ENCODE measurements around the gene MFAP5.

MFAP5 gene

GRCh38 chr12:8662593-8662992 is at the start of gene MFAP5:
Gene MFAP5, minus strand, starts transcription at chr12:8662826. Its CDS starts 722 bp downstream, at chr12:8662104.
- POLR2A ChIA-PET, result no interaction called here
- DNase-seq (ENCODE audit: extremely low spot score), result no peak

GRCh38 chr12:8709124-8709830 is 46.7 kb upstream of the MFAP5 start:
- no peak for DNase-seq (ENCODE audit: extremely low spot score)
- ChIA-PET CTCF (no interaction called here), POLR2A (interaction anchor here (1.0 kb wide), 1 partner anchor 12 kb away, joined by 3 read pairs; the partner anchor contains the start of gene RIMKLB)
- TF ChIP-seq ZNF384 (IDR thresholded peaks at IDR 0.05) (no peak), LEF1 (IDR thresholded peaks at IDR 0.05; ENCODE audit: borderline replicate concordance) (no peak), CTBP1 (IDR thresholded peaks at IDR 0.05; ENCODE audit: borderline replicate concordance) (no peak), FOXK2 (IDR thresholded peaks at IDR 0.05) (no peak), L3MBTL2 (conservative IDR thresholded peaks at IDR 0.05) (no peak), NFRKB (IDR thresholded peaks at IDR 0.05) (no peak), PKNOX1 (IDR thresholded peaks at IDR 0.05) (no peak), SP1 (IDR thresholded peaks at IDR 0.05) (no peak), FOXA1 (IDR thresholded peaks at IDR 0.05) (no peak), ARNT (IDR thresholded peaks at IDR 0.05) (no peak), HDGF (IDR thresholded peaks at IDR 0.05; ENCODE audit: borderline replicate concordance) (no peak)

More at GRCh38 chr12:8662593-8662992, at the start of gene MFAP5:
- TF ChIP-seq ZNF384 (IDR thresholded peaks at IDR 0.05) (no peak), TARDBP (IDR thresholded peaks at IDR 0.05) (no peak), ELF4 (IDR thresholded peaks at IDR 0.05) (no peak), NFRKB (IDR thresholded peaks at IDR 0.05) (no peak), ARNT (IDR thresholded peaks at IDR 0.05) (no peak), LEF1 (IDR thresholded peaks at IDR 0.05; ENCODE audit: borderline replicate concordance) (no peak), L3MBTL2 (conservative IDR thresholded peaks at IDR 0.05) (no peak), SUZ12 (IDR thresholded peaks at IDR 0.05) (no peak), PKNOX1 (IDR thresholded peaks at IDR 0.05) (no peak), SP1 (IDR thresholded peaks at IDR 0.05) (no peak), HDGF (IDR thresholded peaks at IDR 0.05; ENCODE audit: borderline replicate concordance) (no peak), FOXK2 (IDR thresholded peaks at IDR 0.05) (no peak), FOXM1 (IDR thresholded peaks at IDR 0.05; ENCODE audit: borderline replicate concordance) (no peak), CTBP1 (IDR thresholded peaks at IDR 0.05; ENCODE audit: borderline replicate concordance) (no peak)
- CTCF ChIA-PET, result interaction anchor here (0.7 kb wide), 1 partner anchor 198 kb away, joined by 3 read pairs; no protein-coding TSS in a partner anchor

- no peak for DNase-seq (ENCODE audit: extremely low spot score)
- ChIA-PET CTCF (interaction anchor here (0.6 to 0.7 kb wide), 3 partner anchors 24 to 1341 kb away, joined by 3 to 8 read pairs (median 3); no protein-coding TSS in a partner anchor), POLR2A (no interaction called here)
- TF ChIP-seq SP1 (IDR thresholded peaks at IDR 0.05), result no peak
- TF ChIP-seq SUZ12 (IDR thresholded peaks at IDR 0.05), result no peak
- TF ChIP-seq BHLHE40 (IDR thresholded peaks at IDR 0.05; ENCODE audit: borderline replicate concordance), result no peak
- TF ChIP-seq TARDBP (IDR thresholded peaks at IDR 0.05), result no peak
- no peak for TF ChIP-seq PKNOX1 (IDR thresholded peaks at IDR 0.05)
- no peak for TF ChIP-seq CTBP1 (IDR thresholded peaks at IDR 0.05; ENCODE audit: borderline replicate concordance)
- no peak for TF ChIP-seq ARNT (IDR thresholded peaks at IDR 0.05)
Observed at GRCh38 chr12:8702159-8702558, 39.5 kb upstream of the MFAP5 start.

GRCh38 chr12:8701046-8701660 is 38.5 kb upstream of the MFAP5 start:
- ChIA-PET POLR2A (interaction anchor here (1.2 kb wide), 1 partner anchor 13 kb away, joined by 3 read pairs; no protein-coding TSS in a partner anchor), CTCF (interaction anchor here (0.5 to 1.5 kb wide), 4 partner anchors 159 to 1342 kb away, joined by 3 to 5 read pairs (median 4); no protein-coding TSS in a partner anchor)
- TF ChIP-seq HDGF (IDR thresholded peaks at IDR 0.05; ENCODE audit: borderline replicate concordance), result no peak
- TF ChIP-seq SUZ12 (IDR thresholded peaks at IDR 0.05), result no peak
- TF ChIP-seq TARDBP (IDR thresholded peaks at IDR 0.05), result no peak
- no peak for TF ChIP-seq FOXA1 (IDR thresholded peaks at IDR 0.05)
- no peak for TF ChIP-seq PKNOX1 (IDR thresholded peaks at IDR 0.05)
- TF ChIP-seq LEF1 (IDR thresholded peaks at IDR 0.05; ENCODE audit: borderline replicate concordance), result no peak

GRCh38 chr12:8699714-8700113 is 37.1 kb upstream of the MFAP5 start:
- POLR2A ChIA-PET, result interaction anchor here (1.3 kb wide), 1 partner anchor 23 kb away, joined by 3 read pairs; no protein-coding TSS in a partner anchor
- CTCF ChIA-PET, result interaction anchor here (0.5 to 1.5 kb wide), 2 partner anchors 161 to 180 kb away, joined by 4 to 5 read pairs; no protein-coding TSS in a partner anchor
- no peak for DNase-seq (ENCODE audit: extremely low spot score)
- no peak for TF ChIP-seq FOXM1 (IDR thresholded peaks at IDR 0.05; ENCODE audit: borderline replicate concordance)
- TF ChIP-seq L3MBTL2 (conservative IDR thresholded peaks at IDR 0.05), result no peak
- no peak for TF ChIP-seq SUZ12 (IDR thresholded peaks at IDR 0.05)
- no peak for TF ChIP-seq LEF1 (IDR thresholded peaks at IDR 0.05; ENCODE audit: borderline replicate concordance)
- no peak for TF ChIP-seq SP1 (IDR thresholded peaks at IDR 0.05)
- TF ChIP-seq CTBP1 (IDR thresholded peaks at IDR 0.05; ENCODE audit: borderline replicate concordance), result no peak
- TF ChIP-seq NFRKB (IDR thresholded peaks at IDR 0.05), result no peak
- TF ChIP-seq FOXK2 (IDR thresholded peaks at IDR 0.05), result no peak
- no peak for TF ChIP-seq HDGF (IDR thresholded peaks at IDR 0.05; ENCODE audit: borderline replicate concordance)
- no peak for TF ChIP-seq ZNF384 (IDR thresholded peaks at IDR 0.05)
- TF ChIP-seq TARDBP (IDR thresholded peaks at IDR 0.05), result no peak
- no peak for TF ChIP-seq ELF4 (IDR thresholded peaks at IDR 0.05)
- TF ChIP-seq PKNOX1 (IDR thresholded peaks at IDR 0.05), result no peak

More at GRCh38 chr12:8701046-8701660, 38.5 kb upstream of the MFAP5 start:
- DNase-seq (ENCODE audit: extremely low spot score), result no peak

All from HEK293T (cell line).